Stimulated activated CD4-positive, alpha-beta T cell treated with anti-CD3 and anti-CD28 coated beads, Interleukin-1b, Interleukin-23, amount 100 ng/mL, for 4 hours (primary cell): ENCODE measurements around the gene FIZ1.
A peak's percentile ranks its signal among the peaks of the same experiment; 100 is the strongest.

ENCODE experiments used
- DNase-seq, 2 donors: peaks; one replicate each; pipeline ENCODE4 v3.0.0-alpha.2; 2020; ENCODE audit warnings: low read depth in 2 of 2

The FIZ1 gene

DNA sequence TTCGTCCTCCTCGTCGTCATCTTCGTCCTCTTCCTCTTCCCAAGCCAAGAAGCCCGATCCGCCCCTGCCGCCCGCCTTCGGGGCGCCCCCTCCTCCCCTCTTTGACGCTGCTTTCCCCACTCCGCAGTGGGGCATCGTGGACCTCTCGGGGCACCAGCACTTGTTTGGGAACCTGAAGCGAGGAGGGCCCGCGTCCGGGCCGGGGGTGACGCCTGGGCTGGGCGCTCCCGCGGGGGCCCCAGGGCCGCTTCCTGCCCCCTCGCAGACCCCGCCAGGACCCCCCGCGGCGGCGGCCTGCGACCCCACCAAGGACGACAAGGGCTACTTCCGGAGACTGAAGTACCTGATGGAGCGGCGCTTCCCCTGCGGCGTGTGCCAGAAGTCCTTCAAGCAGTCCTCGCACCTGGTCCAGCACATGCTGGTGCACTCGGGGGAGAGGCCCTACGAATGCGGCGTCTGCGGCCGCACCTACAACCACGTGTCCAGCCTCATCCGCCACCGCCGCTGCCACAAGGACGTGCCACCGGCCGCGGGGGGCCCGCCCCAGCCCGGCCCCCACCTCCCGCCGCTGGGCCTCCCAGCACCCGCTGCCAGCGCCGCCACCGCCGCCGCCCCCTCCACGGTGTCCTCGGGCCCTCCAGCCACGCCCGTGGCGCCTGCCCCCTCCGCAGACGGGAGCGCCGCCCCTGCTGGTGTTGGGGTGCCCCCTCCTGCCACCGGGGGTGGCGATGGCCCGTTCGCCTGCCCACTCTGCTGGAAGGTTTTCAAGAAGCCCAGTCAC lies 14.8 kb upstream of the FIZ1 start:
- DNase-seq = no peak

DNA sequence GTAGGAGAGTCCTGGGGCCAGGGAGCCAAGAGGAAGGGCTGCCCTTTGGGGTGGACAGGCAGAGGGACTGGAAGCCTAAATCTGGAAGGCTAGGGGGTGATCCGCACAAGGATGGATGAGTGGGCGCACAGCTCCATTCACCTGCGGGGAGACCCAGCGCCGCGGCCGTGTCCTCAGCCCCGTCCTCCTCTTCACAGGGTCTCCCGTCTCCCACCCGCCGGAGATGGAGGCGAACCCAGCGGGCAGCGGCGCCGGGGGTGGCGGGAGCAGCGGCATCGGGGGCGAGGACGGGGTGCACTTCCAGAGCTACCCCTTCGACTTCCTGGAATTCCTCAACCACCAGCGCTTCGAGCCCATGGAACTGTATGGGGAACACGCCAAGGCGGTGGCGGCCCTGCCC lies 14.1 kb upstream of the FIZ1 start:
- no peak for DNase-seq

DNA sequence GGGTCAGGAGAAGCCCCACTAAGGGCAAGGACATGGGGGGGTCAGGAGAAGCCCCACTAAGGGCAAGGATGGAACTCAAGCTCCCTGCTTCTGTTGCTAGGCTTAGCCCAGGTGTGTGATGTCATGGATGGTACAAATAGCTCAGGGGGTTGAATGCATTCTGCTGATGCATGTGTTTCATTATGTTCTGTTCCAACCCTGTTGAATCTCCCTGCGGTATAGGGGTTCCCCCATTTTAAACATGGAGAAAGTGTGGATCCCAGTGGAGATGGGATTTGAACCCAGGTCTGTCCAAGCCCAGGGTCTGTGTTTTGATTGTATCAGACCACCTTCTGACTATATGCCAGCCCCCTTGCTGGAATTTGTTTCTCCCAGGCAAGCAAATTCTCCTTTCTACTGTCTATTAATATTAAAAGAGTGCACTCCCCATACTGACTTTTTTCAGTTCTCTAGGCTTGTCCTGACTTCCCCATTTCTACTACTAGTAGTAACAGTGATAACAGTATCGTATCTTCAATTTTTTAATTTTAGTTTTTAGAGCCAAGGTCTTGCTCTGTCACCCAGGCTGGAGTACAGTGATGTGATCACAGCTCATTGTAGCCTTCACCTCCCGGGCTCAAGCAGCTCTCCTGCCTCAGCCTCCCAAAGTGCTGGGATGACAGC lies 12.8 kb upstream of the FIZ1 start:
- no peak for DNase-seq

DNA sequence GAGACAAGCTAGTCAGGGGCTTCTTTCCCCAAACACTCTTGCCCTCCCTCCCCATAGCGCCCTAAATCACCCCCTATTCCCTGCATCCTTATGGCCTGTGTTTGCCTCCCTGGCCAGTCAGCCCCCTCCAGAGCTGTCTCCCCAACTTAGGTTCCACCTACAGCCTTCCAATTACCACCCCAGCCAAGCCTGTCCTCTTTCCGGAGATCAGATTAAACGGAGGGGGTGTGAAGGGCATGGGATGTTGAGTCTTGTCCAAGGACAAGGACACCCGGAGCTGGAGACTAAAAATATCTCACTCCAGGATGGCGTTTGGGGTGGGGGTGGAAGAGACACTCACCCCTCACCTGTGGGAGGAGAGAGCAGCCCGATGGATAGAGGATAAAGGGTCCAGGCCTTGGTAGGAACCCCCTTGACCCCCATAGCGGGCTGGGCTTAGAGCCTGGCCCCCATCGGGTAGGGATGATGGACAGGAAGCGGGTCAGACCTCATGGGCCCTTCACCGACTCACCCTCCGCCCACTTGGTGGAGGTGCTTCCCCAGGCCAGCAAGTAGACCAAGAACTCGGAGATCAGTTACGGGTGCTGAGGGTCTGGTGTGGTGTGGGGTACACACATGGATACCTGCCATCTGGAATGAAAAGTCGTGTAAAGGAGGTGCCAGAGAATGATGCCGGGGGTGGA lies 12.1 kb upstream of the FIZ1 start:
- DNase-seq = no peak

GRCh38 chr19:55609326-55609725 lies 10.0 kb upstream of the FIZ1 start:
- DNase-seq = no peak

GRCh38 chr19:55606817-55607216 lies 7.5 kb upstream of the FIZ1 start:
- no peak for DNase-seq

DNA sequence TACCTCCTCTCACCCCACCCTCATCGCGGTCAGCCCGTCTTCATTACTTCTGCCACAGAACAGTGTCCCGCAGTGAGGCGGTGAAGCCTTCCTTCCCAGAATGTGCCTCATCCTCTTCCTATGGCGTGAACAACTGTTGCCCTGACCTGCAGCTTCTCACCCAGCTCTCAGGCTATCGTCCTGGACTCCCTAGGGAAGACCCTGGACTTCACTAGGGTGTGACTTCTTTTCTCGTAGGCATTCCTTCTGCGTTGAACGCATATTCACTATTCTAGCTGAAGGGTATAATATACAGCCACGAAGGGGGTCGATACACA lies 7.1 kb upstream of the FIZ1 start:
- no peak for DNase-seq

- peak; percentile 53 to 57 for DNase-seq
These were observed 6.5 kb upstream of the FIZ1 start, which contains the start of gene ZNF865 for GRCh38 chr19:55605637-55606470. Gene ZNF865, plus strand, starts transcription at chr19:55605647. Its CDS starts 7,972 bp downstream, at chr19:55613619.

DNA sequence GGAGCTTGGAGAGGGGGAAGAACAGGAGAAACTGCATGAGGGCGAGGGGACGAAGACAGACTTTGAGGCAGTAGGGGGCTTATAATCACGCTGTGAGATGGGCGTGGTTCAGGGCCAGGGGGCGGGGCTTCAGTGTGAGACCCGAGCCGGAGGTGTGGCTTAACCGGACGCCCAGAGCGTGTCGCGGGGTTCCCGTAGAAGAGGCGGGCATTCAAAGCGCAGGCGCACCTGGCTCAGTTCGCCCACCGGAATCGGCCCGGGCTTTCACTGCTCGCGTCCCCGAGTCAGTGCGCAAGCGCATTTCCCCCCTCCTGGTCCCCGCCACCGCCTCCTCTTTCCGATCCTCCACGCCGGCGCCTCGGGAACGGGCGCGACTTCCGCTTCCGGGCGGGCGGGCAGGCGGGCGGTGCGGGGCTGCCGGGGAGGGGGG lies 5.9 kb upstream of the FIZ1 start:
- DNase-seq = peak; percentile 98 to 99

GRCh38 chr19:55603581-55604292 lies 4.4 kb upstream of the FIZ1 start:
- DNase-seq = no peak

- no peak for DNase-seq
These were observed 3.8 kb upstream of the FIZ1 start for GRCh38 chr19:55603115-55603514.

DNA sequence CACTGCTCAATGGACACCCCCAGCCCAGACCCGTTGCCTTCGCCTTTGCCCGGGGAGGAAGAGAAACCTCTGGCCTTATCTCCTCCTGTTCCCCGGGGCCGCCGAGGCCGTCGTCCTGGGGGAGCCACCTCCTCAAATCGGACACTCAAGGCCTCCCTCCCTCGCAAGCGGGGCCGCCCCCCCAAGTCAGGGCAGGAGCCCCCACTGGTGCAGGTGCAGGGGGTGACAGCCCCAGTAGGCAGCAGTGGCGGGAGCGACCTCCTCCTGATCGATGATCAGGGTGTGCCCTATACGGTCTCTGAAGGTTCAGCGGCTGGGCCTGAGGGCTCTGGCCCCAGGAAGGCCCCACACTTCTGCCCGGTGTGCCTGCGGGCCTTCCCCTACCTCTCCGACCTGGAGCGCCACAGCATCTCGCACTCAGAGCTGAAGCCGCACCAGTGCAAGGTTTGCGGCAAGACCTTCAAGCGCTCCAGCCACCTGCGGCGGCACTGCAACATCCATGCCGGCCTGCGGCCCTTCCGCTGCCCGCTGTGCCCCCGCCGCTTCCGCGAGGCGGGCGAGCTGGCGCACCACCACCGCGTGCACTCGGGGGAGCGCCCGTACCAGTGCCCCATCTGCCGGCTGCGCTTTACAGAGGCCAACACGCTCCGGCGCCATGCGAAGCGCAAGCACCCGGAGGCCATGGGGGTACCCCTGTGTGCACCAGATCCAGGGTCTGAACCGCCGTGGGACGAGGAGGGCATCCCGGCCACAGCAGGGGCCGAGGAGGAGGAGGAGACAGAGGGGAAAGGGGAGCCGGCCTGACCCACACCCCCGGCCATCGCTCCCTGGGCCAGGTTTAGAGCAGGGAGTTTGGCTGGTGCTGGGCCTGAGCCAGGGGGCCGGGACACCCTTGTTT lies 3.0 kb upstream of the FIZ1 start:
- no peak for DNase-seq

GRCh38 chr19:55601084-55601483 lies 1.8 kb upstream of the FIZ1 start:
- no peak for DNase-seq

DNA sequence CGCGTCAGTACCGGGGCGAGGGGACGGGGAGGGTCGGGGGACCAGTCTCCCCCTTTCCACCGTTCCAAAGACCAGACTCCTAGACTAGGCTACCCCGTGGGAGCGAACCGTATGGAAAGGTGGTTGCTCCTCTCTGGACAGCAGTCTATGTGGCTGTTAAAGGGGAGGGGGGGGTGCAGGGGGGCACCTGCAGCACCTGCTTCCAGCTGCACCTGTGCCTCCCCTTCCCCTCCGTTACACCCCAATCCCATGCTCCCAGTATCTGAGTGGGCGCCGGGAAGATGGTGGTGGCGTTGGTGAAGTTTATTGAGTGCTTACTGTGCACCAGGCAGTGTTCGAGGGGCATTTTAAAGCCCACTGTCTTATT lies 1.3 kb upstream of the FIZ1 start:
- no peak for DNase-seq

DNA sequence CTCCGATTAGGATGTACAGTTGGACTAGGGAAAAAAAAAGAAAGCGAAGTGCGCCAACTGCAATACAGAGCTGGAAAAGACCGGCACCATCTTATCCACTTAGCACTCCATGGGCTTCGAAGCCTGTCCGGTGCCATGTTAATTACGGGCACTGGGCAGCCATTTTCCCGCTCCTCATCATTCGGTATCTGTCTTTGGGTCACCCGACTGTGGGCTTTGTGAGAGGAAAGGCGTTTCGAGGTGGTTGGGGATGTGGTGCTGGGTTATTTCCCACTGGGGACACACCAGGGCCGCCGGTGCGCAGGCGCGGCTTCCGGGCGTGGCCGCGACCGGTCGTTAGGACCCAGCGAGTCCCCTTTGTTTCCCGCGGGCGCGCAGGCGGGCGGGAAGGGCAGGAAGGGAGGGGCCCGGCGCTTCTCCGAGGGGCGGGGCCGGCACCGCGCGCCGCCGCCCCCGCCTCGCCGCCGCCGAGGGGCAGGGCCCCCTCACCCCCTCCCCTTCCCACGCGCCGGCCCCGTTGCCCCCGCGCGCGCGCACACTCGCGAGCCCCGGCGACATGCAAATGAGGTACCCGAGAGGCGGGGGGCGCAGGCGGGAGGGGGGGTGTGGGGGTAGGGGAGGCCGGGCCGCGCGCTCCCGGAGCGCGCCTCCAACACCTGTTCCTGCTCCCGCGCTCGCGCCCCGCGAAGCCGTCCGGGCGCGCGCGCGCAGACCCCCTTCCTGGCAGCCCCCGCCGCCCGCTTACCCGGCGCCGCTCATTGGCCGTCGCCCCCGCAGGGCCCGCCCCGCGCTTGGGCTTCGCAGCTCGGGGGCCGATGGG lies 735 bp upstream of the FIZ1 start, which contains the start of gene ZNF524:
Gene ZNF524 (plus strand): TSS at position 447 of the 820 bp plus-strand sequence. CDS start 1,825 bp downstream, outside the sequence.
- DNase-seq = peak; percentile 75 to 79

- DNase-seq = peak; percentile 82 to 90
These were observed 424 bp downstream of the FIZ1 start for GRCh38 chr19:55598719-55599467.

GRCh38 chr19:55598034-55598433 lies 1.3 kb downstream of the FIZ1 start:
- DNase-seq = no peak

DNA sequence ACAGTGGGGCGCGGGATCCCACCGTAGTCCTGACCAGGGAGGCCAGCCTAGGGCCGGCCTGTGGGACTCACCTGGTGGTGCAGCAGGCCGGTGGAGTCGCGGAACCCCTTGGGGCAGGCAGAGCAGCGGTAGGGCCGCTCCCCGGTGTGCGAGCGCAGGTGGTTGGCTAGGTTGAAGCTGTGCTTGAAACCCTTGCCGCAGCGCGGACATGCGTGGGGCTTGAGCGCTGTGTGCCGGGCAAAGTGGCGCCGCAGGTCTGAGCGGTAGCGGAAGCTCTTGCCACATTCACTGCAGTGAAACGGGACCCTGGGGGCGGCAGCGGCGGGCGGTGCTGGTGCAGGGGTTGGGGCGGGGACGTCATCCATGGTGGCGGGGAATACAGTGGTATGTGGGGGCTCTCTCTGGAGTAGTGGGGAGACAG lies 1.8 kb downstream of the FIZ1 start:
- no peak for DNase-seq

- no peak for DNase-seq
These were observed 3.0 kb downstream of the FIZ1 start for GRCh38 chr19:55596304-55596703.
